Activated T-cell treated with anti-CD3 and anti-CD28 coated beads, Interleukin-2, amount 50 U/mL, for 72 hours (primary cell): ENCODE results near the gene LRBA. TPM values are rescaled to one million over a fixed set of nuclear protein-coding genes. Genes with fewer than 3 reads are reported as not detected.
A peak's percentile ranks its signal among the peaks of the same experiment; 100 is the strongest.

Experiments used
- ATAC-seq, 2 donors: fragments of 150-1000 bp; cut with Tn5 transposase; replicated peaks in 1 of 2; 2 replicates each; pipeline ENCODE4 v1.10.0; 2021; ENCODE audit warnings: moderate library complexity in 2 of 2, mild to moderate bottlenecking in 1 of 2
- DNase-seq, 2 donors: peaks; one replicate each; pipeline ENCODE4 v3.0.0; 2021 to 2022; ENCODE audit warnings: mixed read lengths in 1 of 2
- H3K27ac Mint-ChIP-seq: one replicate; pipeline ENCODE4 v1.8.0; 2022; ENCODE audit warnings: mild to moderate bottlenecking, moderate library complexity, mixed read lengths
- H3K27me3 Mint-ChIP-seq: one replicate; pipeline ENCODE4 v1.8.0; 2022; ENCODE audit warnings: low read depth, mixed read lengths
- H3K36me3 Mint-ChIP-seq, 2 donors: one replicate each; pipeline ENCODE4 v1.8.0; 2022; ENCODE audit warnings: mixed read lengths in 2 of 2, mild to moderate bottlenecking in 1 of 2; ENCODE audit not compliant: insufficient read depth in 2 of 2
- H3K4me1 Mint-ChIP-seq: one replicate; pipeline ENCODE4 v1.8.0; 2022; ENCODE audit warnings: low read depth, mixed read lengths
- H3K4me3 Mint-ChIP-seq, 2 donors: one replicate each; pipeline ENCODE4 v1.8.0; 2022; ENCODE audit warnings: mild to moderate bottlenecking in 2 of 2, mixed read lengths in 2 of 2, moderate library complexity in 2 of 2
- H3K9me3 Mint-ChIP-seq, 2 donors: one replicate each; pipeline ENCODE4 v1.8.0; 2022; ENCODE audit warnings: mixed read lengths in 2 of 2
- total RNA-seq, 2 donors: library from RNA; stranded (reverse); gene quantifications; one replicate each; pipeline ENCODE4 v1.2.3, GENCODE V29; 2022

Gene LRBA
- total RNA-seq, 2 donors from 2014 or later: 46.3 to 56.6 TPM

DNA sequence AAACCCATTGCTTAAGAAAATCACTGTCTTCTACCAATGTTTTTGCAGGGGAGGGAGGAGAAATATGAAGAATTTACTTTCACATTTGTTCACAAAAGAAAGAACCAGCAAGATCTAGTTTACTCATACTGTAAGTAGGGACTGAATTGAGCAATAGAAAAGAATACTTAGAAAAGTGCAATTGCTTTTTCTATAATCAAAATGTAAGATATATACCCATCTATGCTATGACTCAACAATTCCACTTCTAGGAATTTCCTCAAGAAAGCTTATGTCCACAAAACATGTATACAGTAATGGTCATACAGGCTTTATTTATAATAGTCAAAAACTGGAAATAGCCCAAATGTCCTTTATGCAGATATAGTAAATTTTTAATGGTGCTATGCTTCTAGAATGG, 196.4 kb downstream of the LRBA start:
- Mint-ChIP-seq H3K27me3 (no peaks in the 10 kb centered on the region), H3K4me1 (peaks cover 18% of the 10 kb centered on the region), H3K9me3 (no peaks in the 10 kb centered on the region), H3K27ac (peak overlapping the region; percentile 78), H3K4me3 (peak overlapping the region in 1 of 2 donors; percentile 56), H3K36me3 (peaks cover 0 to 3% of the 10 kb centered on the region in 2 donors)
- DNase-seq: no peak
- ATAC-seq: peak; percentile 77 to 93

GRCh38 chr4:150817804-150818528, 197.1 kb downstream of the LRBA start:
- DNase-seq (no peak), ATAC-seq (no peak)
- Mint-ChIP-seq H3K27ac (no peak overlapping the region), H3K9me3 (no peaks in the 10 kb centered on the region), H3K4me1 (peaks cover 18% of the 10 kb centered on the region), H3K4me3 (no peak overlapping the region), H3K27me3 (no peaks in the 10 kb centered on the region), H3K36me3 (peaks cover 0 to 3% of the 10 kb centered on the region in 2 donors)

- Mint-ChIP-seq H3K27ac (no peak overlapping the region), H3K9me3 (no peaks in the 10 kb centered on the region), H3K4me3 (no peak overlapping the region), H3K27me3 (no peaks in the 10 kb centered on the region), H3K4me1 (peaks cover 18% of the 10 kb centered on the region), H3K36me3 (peaks cover 0 to 3% of the 10 kb centered on the region in 2 donors)
- no peak for ATAC-seq
- DNase-seq: no peak
These were observed 198.1 kb downstream of the LRBA start for GRCh38 chr4:150817017-150817416.

GRCh38 chr4:150816491-150816890, 198.6 kb downstream of the LRBA start:
- H3K9me3 Mint-ChIP-seq: no peaks in the 10 kb centered on the region
- H3K4me1 Mint-ChIP-seq: peaks cover 18% of the 10 kb centered on the region
- ATAC-seq (no peak), DNase-seq (no peak)
- H3K4me3 Mint-ChIP-seq: no peak overlapping the region
- H3K27me3 Mint-ChIP-seq: no peaks in the 10 kb centered on the region
- peaks cover 0 to 3% of the 10 kb centered on the region in 2 donors for H3K36me3 Mint-ChIP-seq
- H3K27ac Mint-ChIP-seq: no peak overlapping the region

GRCh38 chr4:150814873-150815272, 200.2 kb downstream of the LRBA start:
- peaks cover 0 to 5% of the 10 kb centered on the region in 2 donors for H3K36me3 Mint-ChIP-seq
- no peak for DNase-seq
- H3K27ac Mint-ChIP-seq: no peak overlapping the region
- no peaks in the 10 kb centered on the region for H3K9me3 Mint-ChIP-seq
- no peak for ATAC-seq
- H3K4me3 Mint-ChIP-seq: no peak overlapping the region
- peaks cover 18% of the 10 kb centered on the region for H3K4me1 Mint-ChIP-seq
- no peaks in the 10 kb centered on the region for H3K27me3 Mint-ChIP-seq

GRCh38 chr4:150805183-150806025, 209.7 kb downstream of the LRBA start:
- Mint-ChIP-seq H3K36me3 (peaks cover 5 to 18% of the 10 kb centered on the region in 2 donors), H3K9me3 (no peaks in the 10 kb centered on the region), H3K27ac (peak overlapping the region; percentile 36), H3K4me3 (no peak overlapping the region), H3K27me3 (no peaks in the 10 kb centered on the region), H3K4me1 (no peaks in the 10 kb centered on the region)
- DNase-seq (no peak), ATAC-seq (no peak)

DNA sequence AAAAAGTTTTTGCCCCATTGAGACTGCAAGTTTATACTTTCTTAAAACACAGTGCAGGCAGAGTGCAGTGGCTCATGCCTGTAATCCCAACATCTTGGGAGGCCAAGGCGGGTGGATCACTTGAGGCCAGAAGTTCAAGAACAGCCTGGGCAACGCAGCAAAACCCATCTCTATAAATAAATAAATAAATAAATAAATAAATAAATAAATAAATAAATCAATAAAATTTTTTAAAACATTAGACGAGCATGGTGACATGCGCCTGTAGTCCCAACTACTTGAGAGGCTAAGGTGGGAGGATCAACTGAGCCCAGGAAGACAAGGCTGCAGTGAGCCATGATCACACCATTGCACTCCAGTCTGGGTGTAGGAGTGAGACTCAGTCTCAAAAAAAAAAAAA, 213.3 kb downstream of the LRBA start:
- Mint-ChIP-seq H3K27ac (no peak overlapping the region), H3K4me1 (no peaks in the 10 kb centered on the region), H3K4me3 (no peak overlapping the region), H3K27me3 (no peaks in the 10 kb centered on the region), H3K36me3 (peaks cover 3 to 19% of the 10 kb centered on the region in 2 donors), H3K9me3 (no peaks in the 10 kb centered on the region)
- DNase-seq: no peak
- no peak for ATAC-seq

- Mint-ChIP-seq H3K36me3 (peaks cover 0 to 7% of the 10 kb centered on the region in 2 donors), H3K4me1 (no peaks in the 10 kb centered on the region), H3K27ac (no peak overlapping the region), H3K9me3 (no peaks in the 10 kb centered on the region), H3K27me3 (no peaks in the 10 kb centered on the region), H3K4me3 (no peak overlapping the region)
- ATAC-seq (no peak), DNase-seq (no peak)
These were observed 215.9 kb downstream of the LRBA start for GRCh38 chr4:150799207-150799606.

DNA sequence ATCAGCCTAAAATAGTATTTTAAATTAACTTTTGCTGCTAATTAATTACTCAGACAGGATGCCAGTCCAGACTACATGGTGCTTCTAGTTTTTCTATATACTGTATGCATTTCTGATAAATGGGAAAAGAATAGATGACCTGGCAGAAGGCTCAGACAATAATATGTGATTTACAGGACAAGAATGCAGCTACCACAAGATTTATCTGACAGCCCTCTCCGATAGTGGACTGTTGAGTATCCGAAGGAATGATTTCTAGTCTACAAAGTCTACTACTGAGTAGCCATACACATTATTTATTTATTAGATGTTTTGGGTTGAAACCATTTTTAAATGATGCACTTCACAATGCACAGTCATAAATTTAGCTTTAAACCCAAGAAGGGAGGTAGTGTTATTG, 220.4 kb downstream of the LRBA start:
- H3K27ac Mint-ChIP-seq: no peak overlapping the region
- ATAC-seq (no peak), DNase-seq (no peak)
- no peaks in the 10 kb centered on the region for H3K27me3 Mint-ChIP-seq
- H3K4me3 Mint-ChIP-seq: no peak overlapping the region
- peaks cover 0 to 6% of the 10 kb centered on the region in 2 donors for H3K36me3 Mint-ChIP-seq
- H3K9me3 Mint-ChIP-seq: no peaks in the 10 kb centered on the region
- H3K4me1 Mint-ChIP-seq: no peaks in the 10 kb centered on the region

- ATAC-seq (no peak), DNase-seq (no peak)
- H3K4me3 Mint-ChIP-seq: no peak overlapping the region
These were observed 225.2 kb downstream of the LRBA start for GRCh38 chr4:150789864-150790263.

GRCh38 chr4:150784939-150785338, 230.1 kb downstream of the LRBA start:
- no peak for DNase-seq
- no peak for ATAC-seq
- Mint-ChIP-seq H3K4me3 (no peak overlapping the region), H3K27me3 (no peaks in the 10 kb centered on the region), H3K4me1 (no peaks in the 10 kb centered on the region), H3K27ac (no peak overlapping the region), H3K9me3 (no peaks in the 10 kb centered on the region), H3K36me3 (no peaks in the 10 kb centered on the region)

More at GRCh38 chr4:150789864-150790263, 225.2 kb downstream of the LRBA start:
- Mint-ChIP-seq H3K4me1 (no peaks in the 10 kb centered on the region), H3K9me3 (no peaks in the 10 kb centered on the region), H3K27me3 (no peaks in the 10 kb centered on the region), H3K27ac (no peak overlapping the region), H3K36me3 (no peaks in the 10 kb centered on the region)

- H3K36me3 Mint-ChIP-seq: no peaks in the 10 kb centered on the region
- H3K9me3 Mint-ChIP-seq: no peaks in the 10 kb centered on the region
- no peak overlapping the region for H3K4me3 Mint-ChIP-seq
- DNase-seq: no peak
- H3K27ac Mint-ChIP-seq: no peak overlapping the region
- no peaks in the 10 kb centered on the region for H3K4me1 Mint-ChIP-seq
- no peak for ATAC-seq
- H3K27me3 Mint-ChIP-seq: no peaks in the 10 kb centered on the region
These were observed 230.8 kb downstream of the LRBA start for GRCh38 chr4:150784305-150784704.

DNA sequence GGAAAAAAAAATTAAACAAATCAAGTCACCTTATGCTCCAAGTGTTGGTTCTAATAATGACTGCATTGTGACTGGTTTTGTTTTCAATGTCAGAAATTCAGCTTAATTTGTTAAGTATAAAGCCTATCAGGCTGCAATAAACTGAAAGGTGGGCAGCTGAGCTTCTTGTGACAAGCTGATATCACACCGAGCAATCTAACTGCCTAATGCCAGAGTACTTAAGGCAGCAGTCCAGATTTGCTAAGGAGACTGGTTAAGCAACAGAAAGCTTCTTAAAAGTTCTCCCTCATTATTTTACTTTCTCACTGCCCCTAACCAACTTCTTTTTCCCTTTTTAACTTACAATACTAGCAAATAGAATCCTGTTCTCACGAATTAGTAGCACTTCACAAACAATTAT, 232.2 kb downstream of the LRBA start:
- no peak overlapping the region for H3K27ac Mint-ChIP-seq
- no peaks in the 10 kb centered on the region for H3K36me3 Mint-ChIP-seq
- H3K4me3 Mint-ChIP-seq: no peak overlapping the region
- no peaks in the 10 kb centered on the region for H3K9me3 Mint-ChIP-seq
- no peak for DNase-seq
- no peaks in the 10 kb centered on the region for H3K27me3 Mint-ChIP-seq
- ATAC-seq: no peak
- no peaks in the 10 kb centered on the region for H3K4me1 Mint-ChIP-seq
